IMR-90 (cell line): ENCODE measurements around the gene NUAK1. TPM values are rescaled to one million over a fixed set of nuclear protein-coding genes. Genes with fewer than 3 reads are reported as not detected.

ENCODE experiments used
- ATAC-seq: fragments of 200-7000 bp; cut with Tn5 transposase; 2 replicates; pipeline ENCODE4 v1.9.1; 2020; ENCODE audit warnings: low read depth, mild to moderate bottlenecking, moderate library complexity
- BruUV-seq: library from RNA; stranded (reverse); fragments of 400-500 nt; replicated peaks from 2 replicates; lab custom pipeline; 2021; lab: Mats Ljungman, UMichigan
- CTCF ChIA-PET: fragments of 300-600 bp; formaldehyde crosslinking; extraction: SDS; loops from one replicate; lab custom pipeline; 2021; ENCODE audit warnings: antibody characterized with exemption; lab: Yijun Ruan, JAX
- POLR2A ChIA-PET: fragments of 300-600 bp; sonication (Branson Sonifier 250); formaldehyde crosslinking; loops from one replicate; lab custom pipeline; 2022; ENCODE audit warnings: antibody characterized with exemption; ENCODE audit not compliant: unreplicated experiment; lab: Charles Lee
- DNase-seq: peaks from one replicate; pipeline ENCODE4 v3.0.0; 2013
- H2AFZ ChIP-seq: replicated peaks from 2 replicates; pipeline ENCODE3; 2013; ENCODE audit warnings: low read length, mild to moderate bottlenecking; ENCODE audit not compliant: poor library complexity
- H2AK5ac ChIP-seq: 2 replicates; pipeline ENCODE4 v1.6.1; 2013; ENCODE audit warnings: low read depth, low read length, inconsistent platforms
- H2AK9ac ChIP-seq: replicated peaks from 2 replicates; pipeline ENCODE3; 2013; ENCODE audit warnings: mild to moderate bottlenecking, low read depth, low read length, moderate library complexity; ENCODE audit not compliant: poor library complexity
- H2BK120ac ChIP-seq: 2 replicates; pipeline ENCODE4 v1.6.1; 2013; ENCODE audit warnings: low read depth, low read length, inconsistent platforms
- H2BK15ac ChIP-seq: 3 replicates; pipeline ENCODE4 v1.6.1; 2013; ENCODE audit warnings: low read depth, low read length, inconsistent platforms
- H2BK20ac ChIP-seq: 2 replicates; pipeline ENCODE4 v1.6.1; 2013; ENCODE audit warnings: low read depth, mild to moderate bottlenecking, inconsistent platforms, low read length, moderate library complexity
- H2BK5ac ChIP-seq: 2 replicates; pipeline ENCODE4 v1.6.1; 2013; ENCODE audit warnings: mild to moderate bottlenecking, low read depth, low read length, inconsistent platforms; ENCODE audit not compliant: poor library complexity, severe bottlenecking
- H3K14ac ChIP-seq: replicated peaks from 2 replicates; pipeline ENCODE4 v1.6.1; 2013; ENCODE audit warnings: low read depth, low read length, inconsistent platforms
- H3K18ac ChIP-seq: 2 replicates; pipeline ENCODE4 v1.6.1; 2013; ENCODE audit warnings: low read depth, low read length, control low read depth
- H3K23ac ChIP-seq: 2 replicates; pipeline ENCODE4 v1.6.1; 2013; ENCODE audit warnings: low read depth, low read length, inconsistent platforms
- H3K27ac ChIP-seq: 2 replicates; pipeline ENCODE4 v1.5.1; 2013; ENCODE audit warnings: mild to moderate bottlenecking, control low read depth, low read length; ENCODE audit not compliant: insufficient read depth
- H3K27me3 ChIP-seq: 2 replicates; pipeline ENCODE4 v1.6.1; 2013; ENCODE audit warnings: low read length; ENCODE audit not compliant: control insufficient read depth, insufficient read depth
- H3K36me3 ChIP-seq: 2 replicates; pipeline ENCODE4 v1.6.1; 2013; ENCODE audit warnings: low read length, mixed read lengths; ENCODE audit not compliant: control insufficient read depth, insufficient read depth
- H3K4ac ChIP-seq: 2 replicates; pipeline ENCODE4 v1.6.1; 2013; ENCODE audit warnings: low read depth, low read length, inconsistent platforms
- H3K4me1 ChIP-seq: 2 replicates; pipeline ENCODE4 v1.6.1; 2013; ENCODE audit warnings: low read length, mixed read lengths; ENCODE audit not compliant: control insufficient read depth, insufficient read depth
- H3K4me2 ChIP-seq: 2 replicates; pipeline ENCODE4 v1.6.1; 2013; ENCODE audit warnings: low read depth, mild to moderate bottlenecking, control low read depth, low read length, moderate library complexity
- H3K4me3 ChIP-seq: 2 replicates; pipeline ENCODE4 v1.5.1; 2013; ENCODE audit warnings: low read depth, mild to moderate bottlenecking, control low read depth, low read length, moderate library complexity; ENCODE audit not compliant: insufficient read depth
- H3K56ac ChIP-seq: 2 replicates; pipeline ENCODE4 v1.6.1; 2013; ENCODE audit warnings: low read length, inconsistent platforms; ENCODE audit not compliant: insufficient read depth; ENCODE audit errors: extremely low read depth
- H3K79me1 ChIP-seq, 2 experiments: 2 replicates each; pipeline ENCODE4 v1.6.1; 2013; ENCODE audit warnings: low read length in 2 of 2, inconsistent platforms in 1 of 2, low read depth in 1 of 2
- H3K9ac ChIP-seq: 2 replicates; pipeline ENCODE4 v1.6.1; 2013; ENCODE audit warnings: low read depth, low read length, control low read depth
- H3K9me1 ChIP-seq: 2 replicates; pipeline ENCODE4 v1.6.1; 2013; ENCODE audit warnings: low read length, inconsistent platforms; ENCODE audit not compliant: insufficient read depth
- H3K9me3 ChIP-seq: 2 replicates; pipeline ENCODE4 v1.6.1; 2013; ENCODE audit warnings: low read length; ENCODE audit not compliant: control insufficient read depth, insufficient read depth
- H4K20me1 ChIP-seq: 2 replicates; pipeline ENCODE4 v1.6.1; 2013; ENCODE audit warnings: low read length, inconsistent platforms; ENCODE audit not compliant: insufficient read depth
- H4K5ac ChIP-seq: 2 replicates; pipeline ENCODE4 v1.6.1; 2013; ENCODE audit warnings: mild to moderate bottlenecking, low read depth, low read length, control low read depth
- H4K8ac ChIP-seq, 2 experiments: 2 replicates each; pipeline ENCODE4 v1.6.1; 2013; ENCODE audit warnings: low read depth in 2 of 2, low read length in 2 of 2, control low read depth in 1 of 2, inconsistent platforms in 1 of 2
- H4K91ac ChIP-seq: 2 replicates; pipeline ENCODE4 v1.6.1; 2013; ENCODE audit warnings: low read depth, low read length, inconsistent platforms; ENCODE audit not compliant: insufficient read depth
- BHLHE40 ChIP-seq: fragments of 150-350 bp; IDR thresholded peaks from 2 replicates; pipeline ENCODE4 v1.6.1; 2016; ENCODE audit warnings: mild to moderate bottlenecking, low read depth, low read length
- POLR2A ChIP-seq: IDR thresholded peaks from 2 replicates; pipeline ENCODE4 v1.6.1; 2012; ENCODE audit warnings: mild to moderate bottlenecking, low read depth, low read length
- WGBS, 2 experiments: methylation state at CpG; one replicate each; pipeline versions ENCODE4 v1.1.5 to v1.1.7; 2013; ENCODE audit warnings: missing lambda C conversion rate in 2 of 2; ENCODE audit not compliant: insufficient read length in 1 of 2; ENCODE audit errors: extremely low coverage in 2 of 2; 5-methylcytosine and 5-hydroxymethylcytosine counted together
- dilution Hi-C: fragments of 300-500 bp; cut with HindIII; formaldehyde crosslinking; loops from one replicate; pipeline ENCODE4 v1.14.3; 2018; ENCODE audit warnings: low sequenced_read_pairs; ENCODE audit not compliant: unreplicated experiment
- in situ Hi-C: fragments of 300-500 bp; cut with MboI; formaldehyde crosslinking; loops from 3 replicates; pipeline ENCODE4 v1.14.3; 2019; ENCODE audit warnings: low sequenced_read_pairs, inconsistent platforms, mixed read lengths
- intact Hi-C: fragments of 100-400 bp; cut with micrococcal nuclease; formaldehyde crosslinking; loops from 2 replicates; pipeline ENCODE4 v1.10.0; 2022
- polyA plus RNA-seq, 3 experiments: library from polyadenylated mRNA; depleted of rRNA; stranded (reverse); fragments of >200 nt; gene quantifications; 2 replicates each; pipeline ENCODE4 v1.2.3, GENCODE V29; 2012; ENCODE audit warnings: low replicate concordance in 1 of 3
- total RNA-seq: library from RNA; depleted of rRNA; stranded (reverse); fragments of >200 nt; gene quantifications from 2 replicates; pipeline ENCODE4 v1.2.3, GENCODE V29; 2012
- TF ChIP-seq, protein P1 (sequence below): fragments of 150-350 bp; IDR thresholded peaks from 2 replicates; pipeline ENCODE4 v1.6.1; 2016; ENCODE audit warnings: low read depth, mild to moderate bottlenecking, low read length, moderate library complexity, borderline replicate concordance
- TF ChIP-seq, protein P2 (sequence below): fragments of 150-350 bp; IDR thresholded peaks from 2 replicates; pipeline ENCODE4 v1.6.1; 2017; ENCODE audit warnings: mild to moderate bottlenecking, antibody characterized with exemption, low read length, low read depth

NUAK1 gene
- total and polyA plus RNA-seq, 2 of the 4 experiments (the other 2 are of a cell fraction), result 4.8 to 8.8 TPM

- ChIA-PET POLR2A (no interaction called here), CTCF (no interaction called here)
- Histone ChIP-seq H4K20me1 (peaks cover 7% of the 10 kb centered on the region; the same call in 1 of the 2 replicates), H4K5ac (peak overlapping the region; percentile 58; the same call in 1 of the 2 replicates), H3K18ac (peak overlapping the region; percentile 42; the same call in 1 of the 2 replicates), H2BK20ac (peak overlapping the region; percentile 87), H3K27ac (no peak overlapping the region), H2AK9ac (no peak overlapping the region), H3K4me2 (no peak overlapping the region), H2AFZ (peak overlapping the region; percentile 16), H3K36me3 (peaks cover 5% of the 10 kb centered on the region; the same call in 1 of the 2 replicates), H3K4me3 (no peak overlapping the region), H3K9ac (no peak overlapping the region), H3K14ac (peak overlapping the region; percentile 61), H4K91ac (peak overlapping the region; percentile 67), H3K56ac (no peak overlapping the region), H2BK5ac (no peak overlapping the region), H2BK15ac (peak overlapping the region; percentile 75; the same call in 1 of the 3 replicates), H3K4ac (peak overlapping the region; percentile 67), H3K9me3 (no peaks in the 10 kb centered on the region), H3K23ac (peak overlapping the region; percentile 52), H3K79me1 (peaks cover 15 to 59% of the 10 kb centered on the region in 2 experiments), H3K27me3 (no peaks in the 10 kb centered on the region), H3K4me1 (peaks cover 43% of the 10 kb centered on the region), H2BK120ac (peak overlapping the region; percentile 73), H4K8ac (peak overlapping the region in 1 of 2 experiments; percentile 18; a peak in 2 of 4 replicates), H2AK5ac (peak overlapping the region; percentile 73; the same call in 1 of the 2 replicates), H3K9me1 (peaks cover 35% of the 10 kb centered on the region)
- dilution Hi-C loops, result no loop called here
- no peak for TF ChIP-seq POLR2A
- TF ChIP-seq, protein P1, sequence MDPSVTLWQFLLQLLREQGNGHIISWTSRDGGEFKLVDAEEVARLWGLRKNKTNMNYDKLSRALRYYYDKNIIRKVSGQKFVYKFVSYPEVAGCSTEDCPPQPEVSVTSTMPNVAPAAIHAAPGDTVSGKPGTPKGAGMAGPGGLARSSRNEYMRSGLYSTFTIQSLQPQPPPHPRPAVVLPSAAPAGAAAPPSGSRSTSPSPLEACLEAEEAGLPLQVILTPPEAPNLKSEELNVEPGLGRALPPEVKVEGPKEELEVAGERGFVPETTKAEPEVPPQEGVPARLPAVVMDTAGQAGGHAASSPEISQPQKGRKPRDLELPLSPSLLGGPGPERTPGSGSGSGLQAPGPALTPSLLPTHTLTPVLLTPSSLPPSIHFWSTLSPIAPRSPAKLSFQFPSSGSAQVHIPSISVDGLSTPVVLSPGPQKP, result no peak
- TF ChIP-seq BHLHE40, result peak; percentile 40
- TF ChIP-seq, protein P2, sequence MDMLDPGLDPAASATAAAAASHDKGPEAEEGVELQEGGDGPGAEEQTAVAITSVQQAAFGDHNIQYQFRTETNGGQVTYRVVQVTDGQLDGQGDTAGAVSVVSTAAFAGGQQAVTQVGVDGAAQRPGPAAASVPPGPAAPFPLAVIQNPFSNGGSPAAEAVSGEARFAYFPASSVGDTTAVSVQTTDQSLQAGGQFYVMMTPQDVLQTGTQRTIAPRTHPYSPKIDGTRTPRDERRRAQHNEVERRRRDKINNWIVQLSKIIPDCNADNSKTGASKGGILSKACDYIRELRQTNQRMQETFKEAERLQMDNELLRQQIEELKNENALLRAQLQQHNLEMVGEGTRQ, result no peak
- no TSS peak for BruUV-seq
- ATAC-seq, result 0 out of 2 replicates have a peak, but pooled peaks have one; percentile 6
- in situ Hi-C loops, result no loop called here
- intact Hi-C loops, result no loop called here
- whole genome bisulfite sequencing, 2 experiments, result 90% methylated on average over 2 of the region's 10 CpGs; no CpG with 5 or more reads in 1 of the 2 experiments
- DNase-seq, result peak; percentile 64
These were observed 60.3 kb downstream of the NUAK1 start for GRCh38 chr12:106078358-106079010.
